Pancreas (tissue), 10 donors: ENCODE measurements around the gene KAT7. TPM values are rescaled to one million over a fixed set of nuclear protein-coding genes. Genes with fewer than 3 reads are reported as not detected.

Experiments
- ATAC-seq, 4 donors: fragments of 200-7000 bp; cut with Tn5 transposase; one replicate each; pipeline versions ENCODE4 v1.8.0 to v1.9.1; 2020; ENCODE audit warnings: mild to moderate bottlenecking in 4 of 4, moderate library complexity in 4 of 4
- DNase-seq, 6 donors: peaks; one replicate each; pipeline ENCODE4 v3.0.0-alpha.2; 2020
- FAIRE-seq: peaks from 2 replicates; lab custom pipeline; 2012; peaks lifted over from hg19 to GRCh38; lab: Jason Lieb, UNC
- H3K27ac ChIP-seq, 4 donors: fragments of 200-600 bp; sonication (generic); 1 replicate in 3 of 4; 2 replicates in 1 of 4; pipeline versions ENCODE4 v1.5.0 to v1.8.0; 2020
- H3K27me3 ChIP-seq, 4 donors: fragments of 200-600 bp; one replicate each; pipeline ENCODE4 v1.8.0; 2021
- H3K36me3 ChIP-seq, 3 donors: fragments of 200-600 bp; sonication (generic) in 1 of 3; one replicate each; pipeline versions ENCODE4 v1.5.0 to v1.8.0; 2020 to 2021
- H3K4me1 ChIP-seq, 3 donors: fragments of 200-600 bp; one replicate each; pipeline ENCODE4 v1.8.0; 2021
- H3K4me3 ChIP-seq, 4 donors: fragments of 200-600 bp; sonication (generic) in 2 of 4; one replicate each; pipeline versions ENCODE4 v1.5.0 to v1.8.0; 2020 to 2021
- H3K9me3 ChIP-seq, 4 donors: fragments of 200-600 bp; one replicate each; pipeline ENCODE4 v1.8.0; 2021
- WGBS, 2 donors: extraction: QIAGEN DNeasy Blood & Tissue Kit; methylation state at CpG; one replicate each; pipeline ENCODE4 v1.1.7; 2013; 5-methylcytosine and 5-hydroxymethylcytosine counted together
- intact Hi-C, 3 donors: fragments of 100-400 bp; cut with DNase I; formaldehyde crosslinking; loops; one replicate each; pipeline versions ENCODE4 v1.11.1 to v1.14.2; 2022
- polyA plus RNA-seq, 2 donors: library from polyadenylated mRNA; stranded (reverse); fragments of 200-250 nt; gene quantifications; one replicate each; pipeline ENCODE4 v1.2.3, GENCODE V29; 2013
- total RNA-seq, 6 donors: library from RNA; stranded (reverse); fragmentation: NEBNext Ultra II Directional in 4 of 6; extraction: Animal tissue kit (Norgen Biotek cat#: 25700) in 4 of 6; gene quantifications; one replicate each; pipeline versions ENCODE4 v1.2.1 to v1.2.4, GENCODE V29; 2021 to 2023
- TF ChIP-seq, protein P1 (sequence below), 4 donors: fragments of 200-600 bp; sonication (generic) in 3 of 4; IDR thresholded peaks; one replicate each; pipeline versions ENCODE4 v1.5.0 to v1.8.0; 2021; ENCODE audit warnings: antibody characterized with exemption in 4 of 4
- donor health status: healthy with polysubstance abuse.
- donor health status: DM: no; HTN: no; CAD: no; lungs with moderate emphysema.
- donor health status: DM: no; HTN: no; CAD: no.
- donor health status: control.
- donor health status: control.
- donor health status: Bipolar disorder and iron deficiency.
- donor health status: DM: yes; HTN: yes; CAD: no.
- donor health status: DM: no; HTN: no; CAD: no.
- donor health status: DM: no; HTN: no; CAD: no.
- donor health status: DM: yes; HTN: yes; CAD: no.

KAT7 gene
- total and polyA plus RNA-seq, 8 donors, result 3.5 to 31.5 (median 19.1) TPM

DNA sequence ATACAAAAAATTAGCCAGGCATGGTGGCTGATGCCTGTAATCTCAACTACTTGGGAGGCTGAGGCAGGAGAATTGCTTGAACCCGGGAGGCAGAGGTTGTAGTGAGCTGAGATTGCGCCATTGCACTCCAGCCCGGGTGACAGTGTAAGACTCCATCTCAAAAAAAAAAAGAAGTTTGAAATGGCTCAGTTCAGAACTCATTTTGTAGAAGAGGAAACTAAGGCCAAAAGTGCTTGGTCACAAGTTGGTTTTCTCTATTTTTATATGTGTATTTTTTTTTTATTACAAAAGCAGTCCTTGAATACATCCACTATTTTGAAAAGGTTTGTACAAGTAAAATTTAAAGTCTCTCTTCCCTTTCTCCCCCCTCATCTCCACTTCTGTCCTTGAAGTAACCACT lies 53.9 kb downstream of the KAT7 start:
- FAIRE-seq (no peak), DNase-seq (no peak), ATAC-seq (no peak)
- intact Hi-C loops, result no loop called here
- no peaks in the 10 kb centered on the region for H3K27me3 ChIP-seq
- no peak overlapping the region for H3K4me3 ChIP-seq
- H3K27ac ChIP-seq, result no peak overlapping the region
- 76 to 85% methylated on average over 3 of the region's 3 CpGs for WGBS, 2 donors
- H3K4me1 ChIP-seq, result no peaks in the 10 kb centered on the region
- no peaks in the 10 kb centered on the region for H3K36me3 ChIP-seq
- TF ChIP-seq, protein P1, sequence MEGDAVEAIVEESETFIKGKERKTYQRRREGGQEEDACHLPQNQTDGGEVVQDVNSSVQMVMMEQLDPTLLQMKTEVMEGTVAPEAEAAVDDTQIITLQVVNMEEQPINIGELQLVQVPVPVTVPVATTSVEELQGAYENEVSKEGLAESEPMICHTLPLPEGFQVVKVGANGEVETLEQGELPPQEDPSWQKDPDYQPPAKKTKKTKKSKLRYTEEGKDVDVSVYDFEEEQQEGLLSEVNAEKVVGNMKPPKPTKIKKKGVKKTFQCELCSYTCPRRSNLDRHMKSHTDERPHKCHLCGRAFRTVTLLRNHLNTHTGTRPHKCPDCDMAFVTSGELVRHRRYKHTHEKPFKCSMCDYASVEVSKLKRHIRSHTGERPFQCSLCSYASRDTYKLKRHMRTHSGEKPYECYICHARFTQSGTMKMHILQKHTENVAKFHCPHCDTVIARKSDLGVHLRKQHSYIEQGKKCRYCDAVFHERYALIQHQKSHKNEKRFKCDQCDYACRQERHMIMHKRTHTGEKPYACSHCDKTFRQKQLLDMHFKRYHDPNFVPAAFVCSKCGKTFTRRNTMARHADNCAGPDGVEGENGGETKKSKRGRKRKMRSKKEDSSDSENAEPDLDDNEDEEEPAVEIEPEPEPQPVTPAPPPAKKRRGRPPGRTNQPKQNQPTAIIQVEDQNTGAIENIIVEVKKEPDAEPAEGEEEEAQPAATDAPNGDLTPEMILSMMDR (IDR thresholded peaks at IDR 0.05), result no peak
- no peaks in the 10 kb centered on the region for H3K9me3 ChIP-seq

DNA sequence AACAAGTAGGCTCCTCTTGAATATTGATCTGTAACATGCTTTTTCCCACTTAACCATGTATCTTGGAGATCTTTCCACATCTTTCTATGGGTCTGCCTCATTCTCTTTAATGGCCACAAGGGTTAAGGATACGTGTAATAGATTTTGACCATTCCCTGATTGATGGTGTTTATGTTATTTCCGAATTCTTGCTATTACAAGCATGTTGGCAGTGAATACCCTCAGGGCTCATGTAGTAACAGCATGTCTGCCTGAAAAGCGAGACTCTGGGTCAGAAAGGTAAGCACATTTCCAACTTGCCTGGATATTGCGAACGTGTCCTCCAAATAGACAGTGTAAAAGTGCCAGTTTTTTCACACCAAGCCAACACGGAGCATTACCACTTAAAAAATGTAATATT lies 54.4 kb downstream of the KAT7 start:
- Histone ChIP-seq H3K4me3 (no peak overlapping the region), H3K27me3 (no peaks in the 10 kb centered on the region), H3K4me1 (no peaks in the 10 kb centered on the region), H3K9me3 (no peaks in the 10 kb centered on the region), H3K27ac (no peak overlapping the region), H3K36me3 (no peaks in the 10 kb centered on the region)
- WGBS, 2 donors, result 80 to 84% methylated on average over 6 of the region's 6 CpGs
- no peak for FAIRE-seq
- intact Hi-C loops, result no loop called here
- DNase-seq, result no peak
- no peak for ATAC-seq
- TF ChIP-seq, protein P1 (IDR thresholded peaks at IDR 0.05), result no peak

DNA sequence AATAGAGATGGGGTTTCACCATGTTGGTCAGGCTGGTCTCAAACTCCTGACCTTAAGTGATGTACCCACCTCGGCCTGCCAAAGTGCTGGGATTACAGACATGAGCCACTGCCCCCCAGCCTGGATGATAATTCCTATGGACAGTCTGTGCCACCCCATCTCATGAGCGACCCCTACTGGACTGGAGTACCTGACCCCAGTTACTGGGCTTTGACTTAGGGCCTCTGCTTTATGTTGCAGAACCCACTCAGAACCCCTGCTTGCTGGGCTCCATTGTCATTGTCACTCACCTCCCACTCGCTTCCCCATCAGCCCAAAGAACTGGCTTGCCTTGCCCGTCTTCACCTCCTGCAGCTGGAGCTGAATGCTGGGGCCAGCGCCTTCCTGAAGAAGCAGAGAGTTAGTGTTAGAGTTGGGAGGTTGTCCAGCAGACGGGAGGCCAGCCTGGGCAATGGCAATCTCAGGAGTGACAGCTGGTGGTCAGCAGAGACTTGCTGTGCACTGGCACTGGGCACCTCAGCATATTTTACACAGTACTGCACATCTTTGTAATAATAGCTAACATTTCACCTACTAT lies 55.4 kb downstream of the KAT7 start:
- FAIRE-seq, result no peak
- peak in 1 of 4 donors; percentile 35 for ATAC-seq
- intact Hi-C loops, result no loop called here
- TF ChIP-seq, protein P1 (IDR thresholded peaks at IDR 0.05), result no peak
- Histone ChIP-seq H3K27ac (no peak overlapping the region), H3K9me3 (no peaks in the 10 kb centered on the region), H3K4me1 (no peaks in the 10 kb centered on the region), H3K27me3 (no peaks in the 10 kb centered on the region), H3K4me3 (no peak overlapping the region), H3K36me3 (no peaks in the 10 kb centered on the region)
- 84 to 91% methylated on average over 6 of the region's 6 CpGs for WGBS, 2 donors
- DNase-seq, result no peak

DNA sequence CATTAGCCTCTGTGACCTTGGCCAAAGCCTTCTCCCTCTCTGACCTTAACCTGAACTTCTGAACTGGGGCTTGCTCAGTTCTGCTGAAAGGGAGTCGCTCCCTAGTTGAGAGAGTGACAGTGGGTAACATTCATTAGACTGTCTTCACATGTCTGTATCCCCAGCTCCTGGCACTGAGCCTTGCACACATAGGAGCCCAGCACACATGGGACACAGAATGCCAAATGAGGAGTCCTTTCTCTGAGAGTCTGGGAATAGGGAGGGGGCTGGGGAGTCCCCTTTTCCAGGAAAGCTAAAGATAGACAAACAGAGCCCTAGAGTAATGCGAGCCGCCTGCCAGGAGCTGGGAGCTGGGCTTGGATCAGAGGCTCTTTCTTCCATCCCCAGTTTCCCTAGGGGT lies 56.8 kb downstream of the KAT7 start:
- Histone ChIP-seq H3K27ac (no peak overlapping the region), H3K4me1 (no peaks in the 10 kb centered on the region), H3K36me3 (no peaks in the 10 kb centered on the region), H3K27me3 (no peaks in the 10 kb centered on the region), H3K4me3 (no peak overlapping the region), H3K9me3 (no peaks in the 10 kb centered on the region)
- no peak for ATAC-seq
- FAIRE-seq, result no peak
- 67 to 76% methylated on average over 3 of the region's 3 CpGs for WGBS, 2 donors
- intact Hi-C loops, result loop anchor here in 1 of 3 donors (5.0 kb wide), 1 partner anchor 273 kb away; no protein-coding TSS in a partner anchor
- DNase-seq, result no peak
- TF ChIP-seq, protein P1 (IDR thresholded peaks at IDR 0.05), result no peak

DNA sequence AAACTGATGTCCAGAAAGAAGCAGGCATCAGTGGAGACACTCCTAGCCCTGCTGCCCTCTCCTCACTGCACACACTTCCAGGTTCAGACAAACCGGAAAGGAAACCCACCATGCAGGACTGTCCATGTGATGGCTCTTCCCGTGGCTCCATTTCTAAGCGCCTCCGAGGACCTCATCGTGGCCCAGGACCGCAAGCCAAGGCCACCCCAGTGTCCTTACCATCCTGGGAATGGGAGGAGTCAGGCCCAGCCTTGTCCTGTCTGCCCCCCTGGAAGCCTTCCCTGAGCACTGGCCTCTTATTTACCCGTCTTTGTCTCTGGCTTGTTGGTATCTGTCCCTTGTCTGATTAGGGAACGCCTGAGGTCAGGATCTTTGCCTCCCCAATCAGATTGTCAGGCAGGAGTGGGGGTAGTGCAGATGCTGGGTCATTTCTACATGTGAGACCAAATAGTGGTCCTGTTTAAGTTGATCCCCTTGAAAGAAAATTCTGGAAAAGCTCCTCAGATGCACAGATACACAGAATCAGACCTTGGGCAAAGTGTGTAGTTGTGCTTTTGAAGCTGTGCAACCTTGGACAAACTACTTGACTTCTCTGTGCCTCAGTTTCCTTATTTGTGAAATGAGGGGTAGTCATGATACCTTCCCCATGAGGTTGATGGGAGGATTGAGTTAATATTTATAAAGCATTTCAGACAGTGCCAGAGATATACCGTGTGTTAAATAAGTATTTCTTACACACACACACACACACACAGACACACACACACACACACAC lies 58.6 kb downstream of the KAT7 start:
- Histone ChIP-seq H3K4me3 (no peak overlapping the region), H3K27me3 (no peaks in the 10 kb centered on the region), H3K4me1 (no peaks in the 10 kb centered on the region), H3K27ac (no peak overlapping the region), H3K36me3 (no peaks in the 10 kb centered on the region), H3K9me3 (no peaks in the 10 kb centered on the region)
- FAIRE-seq, result no peak
- ATAC-seq, result no peak
- TF ChIP-seq, protein P1 (IDR thresholded peaks at IDR 0.05), result no peak
- intact Hi-C loops, result loop anchor here in 1 of 3 donors (5.0 kb wide), 1 partner anchor 275 kb away; no protein-coding TSS in a partner anchor
- DNase-seq, result no peak
- 70 to 72% methylated on average over 9 of the region's 9 CpGs for WGBS, 2 donors
